HCT116 (cell line): Measurements from ENCODE around the gene LLCFC1. TPM values are rescaled to one million over a fixed set of nuclear protein-coding genes. Genes with fewer than 3 reads are reported as not detected.

Source experiments
- ATAC-seq: fragments of 200-7000 bp; cut with Tn5 transposase; 2 replicates; pipeline ENCODE4 v1.9.1; 2020; ENCODE audit warnings: mild to moderate bottlenecking, moderate library complexity
- BruUV-seq: library from RNA; stranded (reverse); fragments of 400-500 nt; replicated peaks from 2 replicates; lab custom pipeline; 2021; lab: Mats Ljungman, UMichigan
- CTCF ChIA-PET: fragments of 300-600 bp; sonication (Branson Sonifier 250); formaldehyde crosslinking; loops from one replicate; lab custom pipeline; 2021; ENCODE audit warnings: antibody characterized with exemption; lab: Charles Lee
- POLR2A ChIA-PET: fragments of 300-600, 350-600 bp; sonication (Branson Sonifier 250); formaldehyde crosslinking; loops from one replicate; lab custom pipeline; 2021; ENCODE audit warnings: antibody characterized with exemption; lab: Charles Lee
- RAD21 ChIA-PET, 2 experiments: fragments of 300-600 bp; sonication (Branson Sonifier 250); formaldehyde crosslinking; loops; one replicate each; lab custom pipeline; 2023; ENCODE audit warnings: low total read pairs in 2 of 2; ENCODE audit not compliant: uncharacterized antibody in 2 of 2, unreplicated experiment in 2 of 2, low non-redundant PET in 1 of 2; lab: Charles Lee
- DNase-seq: peaks from one replicate; pipeline ENCODE4 v3.0.0-alpha.2; 2010; ENCODE audit warnings: low read depth, low spot score
- H2AFZ ChIP-seq: fragments of 200-600 bp; shearing (Covaris generic), sonication (generic); 2 replicates; pipeline ENCODE4 v1.6.1; 2017; ENCODE audit warnings: low read depth, mixed run types, mixed read lengths, antibody characterized with exemption, low read length; ENCODE audit not compliant: poor library complexity, severe bottlenecking
- H3K27ac ChIP-seq: 2 replicates; pipeline ENCODE4 v1.5.1; 2012; ENCODE audit warnings: low read depth, low read length
- H3K27me3 ChIP-seq: fragments of 200-600 bp; sonication (generic); 2 replicates; pipeline ENCODE4 v1.6.1; 2016; ENCODE audit warnings: mixed run types, low read length, mixed read lengths; ENCODE audit not compliant: insufficient read depth
- H3K36me3 ChIP-seq, 2 experiments: fragments of 200-500 bp in 1 of 2; fragments of 200-600 bp in 1 of 2; sonication (Bioruptor generic) in 1 of 2; sonication (generic) in 1 of 2; 2 replicates each; pipeline versions ENCODE4 v1.5.1 to v1.6.1; 2014 to 2016; ENCODE audit warnings: low read length in 2 of 2, inconsistent platforms in 1 of 2, mixed read lengths in 1 of 2, mixed run types in 1 of 2; ENCODE audit not compliant: insufficient read depth in 2 of 2, control insufficient read depth in 1 of 2
- H3K4me1 ChIP-seq, 2 experiments: fragments of 200-600 bp in 1 of 2; sonication (generic) in 1 of 2; 2 replicates each; pipeline versions ENCODE4 v1.5.1 to v1.6.1; 2012 to 2017; ENCODE audit warnings: low read length in 2 of 2, inconsistent platforms in 1 of 2, mild to moderate bottlenecking in 1 of 2, mixed read lengths in 1 of 2, mixed run types in 1 of 2, moderate library complexity in 1 of 2; ENCODE audit not compliant: insufficient read depth in 2 of 2, control insufficient read depth in 1 of 2
- H3K4me2 ChIP-seq: fragments of 200-600 bp; sonication (generic); 2 replicates; pipeline ENCODE4 v1.6.1; 2017; ENCODE audit warnings: mixed run types, low read length, mixed read lengths
- H3K4me3 ChIP-seq, 2 experiments: fragments of 200-600 bp in 1 of 2; sonication (generic) in 1 of 2; replicated peaks in 1 of 2; 2 replicates each; pipeline ENCODE4 v1.5.1; 2011 to 2016; ENCODE audit warnings: low read length in 2 of 2, control low read depth in 1 of 2, low read depth in 1 of 2, mild to moderate bottlenecking in 1 of 2, mixed read lengths in 1 of 2, mixed run types in 1 of 2
- H3K79me2 ChIP-seq: fragments of 200-600 bp; sonication (generic); 2 replicates; pipeline ENCODE4 v1.6.1; 2017; ENCODE audit warnings: mild to moderate bottlenecking, mixed run types, low read length, moderate library complexity, mixed read lengths; ENCODE audit not compliant: insufficient read depth
- H3K9ac ChIP-seq: fragments of 200-600 bp; sonication (generic); 2 replicates; pipeline ENCODE4 v1.6.1; 2016; ENCODE audit warnings: low read length, mixed read lengths
- H3K9me2 ChIP-seq: fragments of 200-600 bp; sonication (generic), shearing (Covaris generic); 2 replicates; pipeline ENCODE4 v1.6.1; 2017; ENCODE audit warnings: mixed run types, mild to moderate bottlenecking, moderate library complexity; ENCODE audit not compliant: insufficient read depth
- H3K9me3 ChIP-seq, 2 experiments: fragments of 200-500 bp in 1 of 2; fragments of 200-600 bp in 1 of 2; sonication (Bioruptor generic) in 1 of 2; sonication (generic) in 1 of 2; 2 replicates each; pipeline ENCODE4 v1.6.1; 2014 to 2017; ENCODE audit warnings: low read length in 2 of 2, mixed read lengths in 2 of 2, inconsistent platforms in 1 of 2, low read depth in 1 of 2, mild to moderate bottlenecking in 1 of 2, mixed run types in 1 of 2, moderate library complexity in 1 of 2; ENCODE audit not compliant: control insufficient read depth in 1 of 2, insufficient read depth in 1 of 2
- H4K20me1 ChIP-seq: fragments of 200-600 bp; sonication (generic), shearing (Covaris generic); 2 replicates; pipeline ENCODE4 v1.6.1; 2017; ENCODE audit warnings: mixed run types, mild to moderate bottlenecking, moderate library complexity; ENCODE audit not compliant: insufficient read depth
- CEBPB ChIP-seq: IDR thresholded peaks from 2 replicates; pipeline ENCODE4 v1.6.1; 2012; ENCODE audit warnings: low read depth
- ELF1 ChIP-seq: IDR thresholded peaks from 2 replicates; pipeline ENCODE4 v1.6.1; 2012; ENCODE audit warnings: low read depth, borderline replicate concordance
- EZH2 ChIP-seq: fragments of 200-600 bp; sonication (generic); IDR thresholded peaks from 2 replicates; pipeline ENCODE4 v1.6.1; 2017; ENCODE audit warnings: antibody characterized with exemption, mixed run types
- EZH2phosphoT487 ChIP-seq: fragments of 200-600 bp; IDR thresholded peaks from 2 replicates; pipeline ENCODE4 v1.6.1; 2018; ENCODE audit warnings: antibody characterized with exemption, borderline replicate concordance
- JUND ChIP-seq: IDR thresholded peaks from 2 replicates; pipeline ENCODE4 v1.6.1; 2012
- POLR2AphosphoS5 ChIP-seq: IDR thresholded peaks from 2 replicates; pipeline ENCODE4 v1.6.1; 2011; ENCODE audit warnings: mild to moderate bottlenecking, low read depth, low read length, moderate library complexity
- RAD21 ChIP-seq: IDR thresholded peaks from 2 replicates; pipeline ENCODE4 v1.6.1; 2012; ENCODE audit warnings: low read depth, mild to moderate bottlenecking
- SIN3A ChIP-seq: IDR thresholded peaks from 2 replicates; pipeline ENCODE4 v1.6.1; 2012; ENCODE audit warnings: low read depth
- SRF ChIP-seq: IDR thresholded peaks from 2 replicates; pipeline ENCODE4 v1.6.1; 2012; ENCODE audit warnings: low read depth
- TCF7L2 ChIP-seq: IDR thresholded peaks from 2 replicates; pipeline ENCODE4 v1.7.0; 2011; ENCODE audit warnings: borderline replicate concordance, inconsistent platforms; ENCODE audit not compliant: insufficient read depth, insufficient read length; ENCODE audit errors: extremely low read depth
- ZFX ChIP-seq: fragments of 450-650 bp; IDR thresholded peaks from 2 replicates; pipeline ENCODE4 v1.6.1; 2017
- ZNF274 ChIP-seq: fragments of 200-500 bp; sonication (Bioruptor generic); IDR thresholded peaks from 2 replicates; pipeline ENCODE4 v1.6.1; 2014; ENCODE audit warnings: mild to moderate bottlenecking, low read depth, low read length, inconsistent platforms
- intact Hi-C: fragments of 100-400 bp; cut with micrococcal nuclease; formaldehyde crosslinking; loops from 2 replicates; pipeline ENCODE4 v1.10.0; 2022
- total RNA-seq: library from RNA; stranded (reverse); gene quantifications from one replicate; pipeline ENCODE4 v1.2.1, GENCODE V29; 2021; ENCODE audit not compliant: unreplicated experiment
- TF ChIP-seq, protein P1 (sequence below): IDR thresholded peaks from 2 replicates; pipeline ENCODE4 v1.6.1; 2012
- TF ChIP-seq, protein P2 (sequence below): IDR thresholded peaks from 2 replicates; pipeline ENCODE4 v1.6.1; 2011; ENCODE audit warnings: mild to moderate bottlenecking, low read length, moderate library complexity; ENCODE audit not compliant: insufficient replicate concordance; ENCODE audit errors: extremely low read depth
- TF ChIP-seq, protein P3 (sequence below), 3 experiments: fragments of 200-600 bp in 1 of 3; sonication (generic) in 1 of 3; IDR thresholded peaks in 2 of 3; conservative IDR thresholded peaks in 1 of 3; 2 replicates each; pipeline ENCODE4 v1.5.1; 2012 to 2017; ENCODE audit warnings: low read depth in 2 of 3, low read length in 2 of 3, antibody characterized with exemption in 1 of 3, borderline replicate concordance in 1 of 3, control low read depth in 1 of 3, mild to moderate bottlenecking in 1 of 3, mixed read lengths in 1 of 3, mixed run types in 1 of 3, moderate library complexity in 1 of 3; ENCODE audit not compliant: insufficient read depth in 1 of 3

The LLCFC1 gene
- total RNA-seq, 1 experiment from 2014 or later: not detected

DNA sequence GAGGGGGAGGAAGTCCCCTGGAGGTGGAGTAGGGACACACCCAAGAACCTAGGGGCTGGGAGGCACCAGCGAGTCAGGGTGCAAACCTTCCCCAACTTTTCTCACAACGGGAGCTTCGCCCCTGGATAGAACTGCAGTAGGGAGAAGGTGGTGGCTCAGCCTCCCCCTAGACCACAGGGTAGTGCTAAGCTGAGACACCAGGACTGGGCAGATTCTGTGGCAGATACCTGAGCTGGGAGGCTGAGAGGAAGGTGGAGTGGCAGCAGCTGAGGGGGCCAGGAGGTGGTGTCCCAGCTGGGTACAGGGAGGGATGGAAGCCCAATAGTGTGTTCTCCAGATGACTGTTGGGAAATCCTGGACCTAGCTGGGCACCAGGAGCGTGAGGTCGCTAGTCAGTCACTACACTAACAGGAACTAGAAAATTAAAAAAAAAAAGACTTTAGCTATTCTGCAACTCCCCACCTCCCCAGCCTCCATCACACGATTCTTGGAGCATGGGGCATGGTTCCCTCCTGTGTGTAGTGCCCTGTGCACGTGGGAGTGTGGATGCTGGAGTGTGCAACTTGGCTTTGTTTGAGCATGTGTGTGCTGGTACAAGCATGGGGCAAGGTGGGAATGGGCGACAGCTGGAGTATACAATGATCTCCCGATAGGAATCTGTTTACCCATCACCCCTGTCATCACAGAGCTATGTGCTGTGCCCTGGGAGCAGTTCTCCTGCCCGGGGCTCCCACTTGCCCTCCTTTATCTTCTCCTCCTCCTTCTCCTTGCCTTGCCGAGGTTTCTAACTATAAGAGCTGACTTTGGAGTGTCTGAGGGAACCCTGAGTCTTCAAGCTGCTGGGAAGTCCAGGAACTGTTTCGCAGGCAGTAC, 44.9 kb upstream of the LLCFC1 start:
- no peak overlapping the region for H3K4me3 ChIP-seq
- no peak overlapping the region for H3K27ac ChIP-seq
- no peaks in the 10 kb centered on the region for H3K79me2 ChIP-seq
- TF ChIP-seq, protein P1, sequence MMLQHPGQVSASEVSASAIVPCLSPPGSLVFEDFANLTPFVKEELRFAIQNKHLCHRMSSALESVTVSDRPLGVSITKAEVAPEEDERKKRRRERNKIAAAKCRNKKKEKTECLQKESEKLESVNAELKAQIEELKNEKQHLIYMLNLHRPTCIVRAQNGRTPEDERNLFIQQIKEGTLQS: no peak
- TF ChIP-seq JUND: no peak
- no peak for TF ChIP-seq ZFX
- no peak for TF ChIP-seq EZH2
- TF ChIP-seq SRF: no peak
- no peak for TF ChIP-seq RAD21
- H3K9me2 ChIP-seq: no peaks in the 10 kb centered on the region
- H3K9me3 ChIP-seq: no peaks in the 10 kb centered on the region
- ATAC-seq (no peak), DNase-seq (no peak)
- CTCF ChIA-PET: interaction anchor here (1.2 to 2.0 kb wide), 2 partner anchors 14 to 21 kb away, joined by 3 to 6 read pairs; no protein-coding TSS in a partner anchor
- no peak overlapping the region for H3K9ac ChIP-seq
- H3K36me3 ChIP-seq: no peaks in the 10 kb centered on the region
- H3K4me1 ChIP-seq: no peaks in the 10 kb centered on the region
- no peak overlapping the region for H2AFZ ChIP-seq
- intact Hi-C loops: no loop called here
- H4K20me1 ChIP-seq: no peaks in the 10 kb centered on the region
- no peak overlapping the region for H3K4me2 ChIP-seq
- POLR2A ChIA-PET: no interaction called here
- H3K27me3 ChIP-seq: peaks cover 24% of the 10 kb centered on the region
- RAD21 ChIA-PET: no interaction called here
- no TSS peak for BruUV-seq

DNA sequence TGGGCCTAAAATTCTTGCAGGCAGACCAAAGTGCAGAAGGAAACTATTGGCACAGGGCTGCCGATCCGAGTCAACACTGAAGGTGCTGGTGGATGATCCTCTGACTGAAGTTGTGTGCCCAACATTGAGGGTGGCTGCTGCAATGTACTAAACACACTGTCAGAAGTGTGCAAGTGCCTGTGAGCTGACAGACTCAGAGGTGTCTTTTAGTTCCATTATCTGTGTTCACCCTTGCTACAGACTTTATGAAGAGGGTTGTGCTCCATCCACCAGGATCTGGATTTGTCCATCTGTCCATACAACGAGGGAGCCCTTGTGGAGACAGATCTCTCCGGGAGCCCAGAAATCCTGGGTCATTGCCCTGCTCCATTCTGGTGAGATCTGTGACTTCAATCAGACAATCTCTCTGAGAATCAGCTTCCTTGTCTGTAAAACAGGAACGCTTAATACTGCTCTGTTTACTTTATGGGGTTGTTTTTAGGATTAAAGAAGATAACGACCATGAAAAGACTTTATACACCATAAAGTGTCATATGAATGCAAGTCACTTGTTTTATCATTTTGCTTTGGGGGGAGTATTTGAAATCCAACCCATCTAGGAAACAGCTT, 44.2 kb upstream of the LLCFC1 start:
- ATAC-seq: no peak
- TF ChIP-seq, protein P2, sequence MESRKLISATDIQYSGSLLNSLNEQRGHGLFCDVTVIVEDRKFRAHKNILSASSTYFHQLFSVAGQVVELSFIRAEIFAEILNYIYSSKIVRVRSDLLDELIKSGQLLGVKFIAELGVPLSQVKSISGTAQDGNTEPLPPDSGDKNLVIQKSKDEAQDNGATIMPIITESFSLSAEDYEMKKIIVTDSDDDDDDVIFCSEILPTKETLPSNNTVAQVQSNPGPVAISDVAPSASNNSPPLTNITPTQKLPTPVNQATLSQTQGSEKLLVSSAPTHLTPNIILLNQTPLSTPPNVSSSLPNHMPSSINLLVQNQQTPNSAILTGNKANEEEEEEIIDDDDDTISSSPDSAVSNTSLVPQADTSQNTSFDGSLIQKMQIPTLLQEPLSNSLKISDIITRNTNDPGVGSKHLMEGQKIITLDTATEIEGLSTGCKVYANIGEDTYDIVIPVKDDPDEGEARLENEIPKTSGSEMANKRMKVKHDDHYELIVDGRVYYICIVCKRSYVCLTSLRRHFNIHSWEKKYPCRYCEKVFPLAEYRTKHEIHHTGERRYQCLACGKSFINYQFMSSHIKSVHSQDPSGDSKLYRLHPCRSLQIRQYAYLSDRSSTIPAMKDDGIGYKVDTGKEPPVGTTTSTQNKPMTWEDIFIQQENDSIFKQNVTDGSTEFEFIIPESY: no peak
- TF ChIP-seq ZNF274 (no peak), CEBPB (no peak), ZFX (no peak), RAD21 (no peak), TCF7L2 (no peak), ELF1 (no peak), SIN3A (no peak), POLR2AphosphoS5 (no peak), EZH2phosphoT487 (no peak)
- TF ChIP-seq, protein P3, sequence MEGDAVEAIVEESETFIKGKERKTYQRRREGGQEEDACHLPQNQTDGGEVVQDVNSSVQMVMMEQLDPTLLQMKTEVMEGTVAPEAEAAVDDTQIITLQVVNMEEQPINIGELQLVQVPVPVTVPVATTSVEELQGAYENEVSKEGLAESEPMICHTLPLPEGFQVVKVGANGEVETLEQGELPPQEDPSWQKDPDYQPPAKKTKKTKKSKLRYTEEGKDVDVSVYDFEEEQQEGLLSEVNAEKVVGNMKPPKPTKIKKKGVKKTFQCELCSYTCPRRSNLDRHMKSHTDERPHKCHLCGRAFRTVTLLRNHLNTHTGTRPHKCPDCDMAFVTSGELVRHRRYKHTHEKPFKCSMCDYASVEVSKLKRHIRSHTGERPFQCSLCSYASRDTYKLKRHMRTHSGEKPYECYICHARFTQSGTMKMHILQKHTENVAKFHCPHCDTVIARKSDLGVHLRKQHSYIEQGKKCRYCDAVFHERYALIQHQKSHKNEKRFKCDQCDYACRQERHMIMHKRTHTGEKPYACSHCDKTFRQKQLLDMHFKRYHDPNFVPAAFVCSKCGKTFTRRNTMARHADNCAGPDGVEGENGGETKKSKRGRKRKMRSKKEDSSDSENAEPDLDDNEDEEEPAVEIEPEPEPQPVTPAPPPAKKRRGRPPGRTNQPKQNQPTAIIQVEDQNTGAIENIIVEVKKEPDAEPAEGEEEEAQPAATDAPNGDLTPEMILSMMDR (IDR thresholded peaks at IDR 0.05 in 2 of 3, conservative IDR thresholded peaks at IDR 0.05 in 1 of 3; ENCODE audit: borderline replicate concordance in 1 of 3, insufficient read depth in 1 of 3, low read depth in 2 of 3, low read length in 2 of 3): no peak

More for the DNA sequence above, 44.2 kb upstream of the LLCFC1 start:
- intact Hi-C loops: no loop called here
- Histone ChIP-seq H3K36me3 (no peaks in the 10 kb centered on the region), H3K27ac (no peak overlapping the region), H3K9ac (no peak overlapping the region), H3K4me2 (no peak overlapping the region), H3K9me3 (no peaks in the 10 kb centered on the region), H4K20me1 (no peaks in the 10 kb centered on the region), H3K27me3 (peaks cover 27% of the 10 kb centered on the region), H3K79me2 (no peaks in the 10 kb centered on the region), H3K4me3 (no peak overlapping the region), H3K4me1 (no peaks in the 10 kb centered on the region), H3K9me2 (no peaks in the 10 kb centered on the region), H2AFZ (no peak overlapping the region)
- ChIA-PET POLR2A (no interaction called here), RAD21 (no interaction called here), CTCF (interaction anchor here (1.2 to 2.0 kb wide), 2 partner anchors 14 to 22 kb away, joined by 3 to 6 read pairs; no protein-coding TSS in a partner anchor)
- DNase-seq: no peak
- no TSS peak for BruUV-seq
